ENCODE measurements around the gene MED26. TPM values are rescaled to one million over a fixed set of nuclear protein-coding genes. Genes with fewer than 3 reads are reported as not detected.

Gene MED26
- total and polyA plus RNA-seq, 2 of the 13 experiments (the other 11 are each of a cell fraction or from before 2014, with no cell fraction given), result 3.5 to 3.8 TPM

DNA sequence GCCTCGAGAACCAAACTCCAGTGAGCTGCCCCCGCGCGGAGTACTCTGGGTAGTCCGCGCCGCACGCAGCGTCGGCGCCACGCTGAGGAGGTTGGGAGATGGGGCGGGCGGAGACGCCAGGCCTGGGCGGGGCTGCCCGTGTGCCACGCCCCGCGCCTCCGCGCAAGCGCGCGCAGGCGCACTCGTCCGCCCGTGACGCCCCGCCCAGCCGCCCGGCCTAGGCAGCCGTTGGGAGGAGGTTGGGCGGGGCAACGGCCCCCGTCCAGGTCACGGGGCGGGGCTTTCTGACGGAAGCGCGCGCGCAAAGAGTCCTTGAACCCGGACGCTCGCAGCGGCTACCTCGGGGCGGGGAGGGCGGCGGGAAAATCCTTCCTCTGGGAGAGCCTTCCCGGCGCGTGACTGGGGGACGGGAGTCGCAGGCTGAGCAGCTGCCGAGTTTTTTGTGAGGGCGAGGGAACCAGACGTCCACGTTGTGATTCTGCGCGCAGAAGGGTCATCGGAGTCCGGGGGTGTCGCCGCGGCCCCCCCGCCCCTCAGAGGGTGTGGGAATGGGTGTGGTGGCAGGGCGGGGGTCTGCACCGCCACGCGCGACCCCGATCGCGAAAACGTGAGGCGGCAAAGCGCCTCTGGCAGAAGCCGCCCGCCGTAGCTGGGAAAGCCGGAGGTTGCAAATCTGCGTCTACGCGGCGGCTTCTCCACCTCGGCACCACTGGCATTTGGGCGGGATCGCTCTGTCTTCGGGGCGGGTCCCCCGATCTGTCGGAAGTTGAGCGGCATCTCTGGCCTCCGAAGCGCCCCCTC lies at the start of gene MED26 (continued):
- TF ChIP-seq, protein P1, sequence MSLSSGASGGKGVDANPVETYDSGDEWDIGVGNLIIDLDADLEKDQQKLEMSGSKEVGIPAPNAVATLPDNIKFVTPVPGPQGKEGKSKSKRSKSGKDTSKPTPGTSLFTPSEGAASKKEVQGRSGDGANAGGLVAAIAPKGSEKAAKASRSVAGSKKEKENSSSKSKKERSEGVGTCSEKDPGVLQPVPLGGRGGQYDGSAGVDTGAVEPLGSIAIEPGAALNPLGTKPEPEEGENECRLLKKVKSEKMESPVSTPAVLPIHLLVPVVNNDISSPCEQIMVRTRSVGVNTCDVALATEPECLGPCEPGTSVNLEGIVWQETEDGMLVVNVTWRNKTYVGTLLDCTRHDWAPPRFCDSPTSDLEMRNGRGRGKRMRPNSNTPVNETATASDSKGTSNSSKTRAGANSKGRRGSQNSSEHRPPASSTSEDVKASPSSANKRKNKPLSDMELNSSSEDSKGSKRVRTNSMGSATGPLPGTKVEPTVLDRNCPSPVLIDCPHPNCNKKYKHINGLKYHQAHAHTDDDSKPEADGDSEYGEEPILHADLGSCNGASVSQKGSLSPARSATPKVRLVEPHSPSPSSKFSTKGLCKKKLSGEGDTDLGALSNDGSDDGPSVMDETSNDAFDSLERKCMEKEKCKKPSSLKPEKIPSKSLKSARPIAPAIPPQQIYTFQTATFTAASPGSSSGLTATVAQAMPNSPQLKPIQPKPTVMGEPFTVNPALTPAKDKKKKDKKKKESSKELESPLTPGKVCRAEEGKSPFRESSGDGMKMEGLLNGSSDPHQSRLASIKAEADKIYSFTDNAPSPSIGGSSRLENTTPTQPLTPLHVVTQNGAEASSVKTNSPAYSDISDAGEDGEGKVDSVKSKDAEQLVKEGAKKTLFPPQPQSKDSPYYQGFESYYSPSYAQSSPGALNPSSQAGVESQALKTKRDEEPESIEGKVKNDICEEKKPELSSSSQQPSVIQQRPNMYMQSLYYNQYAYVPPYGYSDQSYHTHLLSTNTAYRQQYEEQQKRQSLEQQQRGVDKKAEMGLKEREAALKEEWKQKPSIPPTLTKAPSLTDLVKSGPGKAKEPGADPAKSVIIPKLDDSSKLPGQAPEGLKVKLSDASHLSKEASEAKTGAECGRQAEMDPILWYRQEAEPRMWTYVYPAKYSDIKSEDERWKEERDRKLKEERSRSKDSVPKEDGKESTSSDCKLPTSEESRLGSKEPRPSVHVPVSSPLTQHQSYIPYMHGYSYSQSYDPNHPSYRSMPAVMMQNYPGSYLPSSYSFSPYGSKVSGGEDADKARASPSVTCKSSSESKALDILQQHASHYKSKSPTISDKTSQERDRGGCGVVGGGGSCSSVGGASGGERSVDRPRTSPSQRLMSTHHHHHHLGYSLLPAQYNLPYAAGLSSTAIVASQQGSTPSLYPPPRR (CRISPR knock-in tag; IDR thresholded peaks at IDR 0.05; ENCODE audit: borderline replicate concordance), result peak; percentile 49; the same call in 1 of the 2 replicates
- TF ChIP-seq, protein P2, sequence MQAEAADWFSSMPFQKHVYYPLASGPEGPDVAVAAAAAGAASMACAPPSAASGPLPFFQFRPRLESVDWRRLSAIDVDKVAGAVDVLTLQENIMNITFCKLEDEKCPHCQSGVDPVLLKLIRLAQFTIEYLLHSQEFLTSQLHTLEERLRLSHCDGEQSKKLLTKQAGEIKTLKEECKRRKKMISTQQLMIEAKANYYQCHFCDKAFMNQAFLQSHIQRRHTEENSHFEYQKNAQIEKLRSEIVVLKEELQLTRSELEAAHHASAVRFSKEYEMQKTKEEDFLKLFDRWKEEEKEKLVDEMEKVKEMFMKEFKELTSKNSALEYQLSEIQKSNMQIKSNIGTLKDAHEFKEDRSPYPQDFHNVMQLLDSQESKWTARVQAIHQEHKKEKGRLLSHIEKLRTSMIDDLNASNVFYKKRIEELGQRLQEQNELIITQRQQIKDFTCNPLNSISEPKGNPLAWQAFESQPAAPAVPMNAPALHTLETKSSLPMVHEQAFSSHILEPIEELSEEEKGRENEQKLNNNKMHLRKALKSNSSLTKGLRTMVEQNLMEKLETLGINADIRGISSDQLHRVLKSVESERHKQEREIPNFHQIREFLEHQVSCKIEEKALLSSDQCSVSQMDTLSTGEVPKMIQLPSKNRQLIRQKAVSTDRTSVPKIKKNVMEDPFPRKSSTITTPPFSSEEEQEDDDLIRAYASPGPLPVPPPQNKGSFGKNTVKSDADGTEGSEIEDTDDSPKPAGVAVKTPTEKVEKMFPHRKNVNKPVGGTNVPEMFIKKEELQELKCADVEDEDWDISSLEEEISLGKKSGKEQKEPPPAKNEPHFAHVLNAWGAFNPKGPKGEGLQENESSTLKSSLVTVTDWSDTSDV (CRISPR knock-in tag; IDR thresholded peaks at IDR 0.05), result peak; percentile 50; the same call in 1 of the 2 replicates
- TF ChIP-seq MED8 (CRISPR knock-in tag; IDR thresholded peaks at IDR 0.05; ENCODE audit: insufficient replicate concordance) (peak; percentile 42), ZNF136 (CRISPR knock-in tag; IDR thresholded peaks at IDR 0.05; ENCODE audit: low read depth) (0 out of 2 replicates have a peak, but pooled peaks have one; percentile 76), EP300 (IDR thresholded peaks at IDR 0.05; ENCODE audit: low read depth in 2 of 2, low read length in 2 of 2) (no peak), EP300 (CRISPR knock-in tag; IDR thresholded peaks at IDR 0.05; ENCODE audit: borderline replicate concordance) (no peak), GATA4 (IDR thresholded peaks at IDR 0.05; ENCODE audit: borderline replicate concordance, low read depth) (no peak), ATRX (CRISPR knock-in tag; IDR thresholded peaks at IDR 0.05; ENCODE audit: borderline replicate concordance) (no peak), RCOR2 (CRISPR knock-in tag; IDR thresholded peaks at IDR 0.05) (no peak), ZNF234 (CRISPR knock-in tag; conservative IDR thresholded peaks at IDR 0.05) (peak; percentile 60; the same call in 1 of the 2 replicates), KDM4B (CRISPR knock-in tag; IDR thresholded peaks at IDR 0.05) (no peak)
- TF ChIP-seq, protein P3, sequence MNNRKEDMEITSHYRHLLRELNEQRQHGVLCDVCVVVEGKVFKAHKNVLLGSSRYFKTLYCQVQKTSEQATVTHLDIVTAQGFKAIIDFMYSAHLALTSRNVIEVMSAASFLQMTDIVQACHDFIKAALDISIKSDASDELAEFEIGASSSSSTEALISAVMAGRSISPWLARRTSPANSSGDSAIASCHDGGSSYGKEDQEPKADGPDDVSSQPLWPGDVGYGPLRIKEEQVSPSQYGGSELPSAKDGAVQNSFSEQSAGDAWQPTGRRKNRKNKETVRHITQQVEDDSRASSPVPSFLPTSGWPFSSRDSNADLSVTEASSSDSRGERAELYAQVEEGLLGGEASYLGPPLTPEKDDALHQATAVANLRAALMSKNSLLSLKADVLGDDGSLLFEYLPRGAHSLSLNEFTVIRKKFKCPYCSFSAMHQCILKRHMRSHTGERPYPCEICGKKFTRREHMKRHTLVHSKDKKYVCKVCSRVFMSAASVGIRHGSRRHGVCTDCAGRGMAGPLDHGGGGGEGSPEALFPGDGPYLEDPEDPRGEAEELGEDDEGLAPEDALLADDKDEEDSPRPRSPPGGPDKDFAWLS (CRISPR knock-in tag; IDR thresholded peaks at IDR 0.05; ENCODE audit: borderline replicate concordance), result no peak
- TF ChIP-seq, protein P4, sequence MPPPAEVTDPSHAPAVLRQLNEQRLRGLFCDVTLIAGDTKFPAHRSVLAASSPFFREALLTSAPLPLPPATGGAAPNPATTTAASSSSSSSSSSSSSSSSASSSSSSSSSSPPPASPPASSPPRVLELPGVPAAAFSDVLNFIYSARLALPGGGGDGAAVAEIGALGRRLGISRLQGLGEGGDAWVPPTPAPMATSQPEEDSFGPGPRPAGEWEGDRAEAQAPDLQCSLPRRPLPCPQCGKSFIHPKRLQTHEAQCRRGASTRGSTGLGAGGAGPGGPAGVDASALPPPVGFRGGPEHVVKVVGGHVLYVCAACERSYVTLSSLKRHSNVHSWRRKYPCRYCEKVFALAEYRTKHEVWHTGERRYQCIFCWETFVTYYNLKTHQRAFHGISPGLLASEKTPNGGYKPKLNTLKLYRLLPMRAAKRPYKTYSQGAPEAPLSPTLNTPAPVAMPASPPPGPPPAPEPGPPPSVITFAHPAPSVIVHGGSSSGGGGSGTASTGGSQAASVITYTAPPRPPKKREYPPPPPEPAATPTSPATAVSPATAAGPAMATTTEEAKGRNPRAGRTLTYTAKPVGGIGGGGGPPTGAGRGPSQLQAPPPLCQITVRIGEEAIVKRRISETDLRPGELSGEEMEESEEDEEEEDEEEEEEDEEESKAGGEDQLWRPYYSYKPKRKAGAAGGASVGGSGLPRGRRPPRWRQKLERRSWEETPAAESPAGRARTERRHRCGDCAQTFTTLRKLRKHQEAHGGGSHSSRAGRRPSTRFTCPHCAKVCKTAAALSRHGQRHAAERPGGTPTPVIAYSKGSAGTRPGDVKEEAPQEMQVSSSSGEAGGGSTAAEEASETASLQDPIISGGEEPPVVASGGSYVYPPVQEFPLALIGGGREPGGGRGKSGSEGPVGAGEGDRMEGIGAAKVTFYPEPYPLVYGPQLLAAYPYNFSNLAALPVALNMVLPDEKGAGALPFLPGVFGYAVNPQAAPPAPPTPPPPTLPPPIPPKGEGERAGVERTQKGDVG (CRISPR knock-in tag; IDR thresholded peaks at IDR 0.05; ENCODE audit: borderline replicate concordance), result peak; percentile 32; the same call in 1 of the 2 replicates
